Testis (tissue), 2 donors: ENCODE measurements around the gene SGTB.

Experiments
- POLR2A ChIP-seq: fragments of 450-650 bp; IDR thresholded peaks from one replicate; pipeline ENCODE4 v1.6.1; 2017; ENCODE audit warnings: antibody characterized with exemption, mild to moderate bottlenecking, moderate library complexity
- TF ChIP-seq, protein P1 (sequence below), 3 experiments: fragments of 450-650 bp in 2 of 3; fragments of 200-600 bp in 1 of 3; sonication (generic) in 1 of 3; IDR thresholded peaks; one replicate each; pipeline ENCODE4 v1.5.1; 2016 to 2019; ENCODE audit warnings: antibody characterized with exemption in 3 of 3, mild to moderate bottlenecking in 2 of 3, moderate library complexity in 1 of 3

DNA sequence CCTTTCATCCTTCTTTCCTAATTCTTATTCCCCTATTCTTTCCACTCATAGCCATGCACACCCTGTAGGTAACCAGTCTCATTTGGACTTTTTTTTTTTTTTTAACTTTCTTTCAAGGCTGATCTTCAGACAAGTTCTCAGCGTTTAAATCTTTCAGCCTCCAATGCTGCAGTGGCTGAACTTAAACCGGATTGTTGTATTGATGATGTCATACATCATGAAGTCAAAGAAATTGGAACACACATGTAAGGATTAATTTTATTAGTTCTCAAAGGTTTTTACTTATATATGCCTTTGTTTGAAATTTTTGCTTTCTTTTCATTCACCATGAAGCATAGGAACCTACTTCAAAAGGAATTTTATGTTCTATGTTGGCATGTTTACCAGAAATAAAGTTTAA lies 75.0 kb downstream of the SGTB start:
- TF ChIP-seq, protein P1, sequence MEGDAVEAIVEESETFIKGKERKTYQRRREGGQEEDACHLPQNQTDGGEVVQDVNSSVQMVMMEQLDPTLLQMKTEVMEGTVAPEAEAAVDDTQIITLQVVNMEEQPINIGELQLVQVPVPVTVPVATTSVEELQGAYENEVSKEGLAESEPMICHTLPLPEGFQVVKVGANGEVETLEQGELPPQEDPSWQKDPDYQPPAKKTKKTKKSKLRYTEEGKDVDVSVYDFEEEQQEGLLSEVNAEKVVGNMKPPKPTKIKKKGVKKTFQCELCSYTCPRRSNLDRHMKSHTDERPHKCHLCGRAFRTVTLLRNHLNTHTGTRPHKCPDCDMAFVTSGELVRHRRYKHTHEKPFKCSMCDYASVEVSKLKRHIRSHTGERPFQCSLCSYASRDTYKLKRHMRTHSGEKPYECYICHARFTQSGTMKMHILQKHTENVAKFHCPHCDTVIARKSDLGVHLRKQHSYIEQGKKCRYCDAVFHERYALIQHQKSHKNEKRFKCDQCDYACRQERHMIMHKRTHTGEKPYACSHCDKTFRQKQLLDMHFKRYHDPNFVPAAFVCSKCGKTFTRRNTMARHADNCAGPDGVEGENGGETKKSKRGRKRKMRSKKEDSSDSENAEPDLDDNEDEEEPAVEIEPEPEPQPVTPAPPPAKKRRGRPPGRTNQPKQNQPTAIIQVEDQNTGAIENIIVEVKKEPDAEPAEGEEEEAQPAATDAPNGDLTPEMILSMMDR (IDR thresholded peaks at IDR 0.05): no peak
- TF ChIP-seq POLR2A: no peak
